ENCODE results near the gene SUGCT. TPM values are rescaled to one million over a fixed set of nuclear protein-coding genes. Genes with fewer than 3 reads are reported as not detected.
A peak's percentile ranks its signal among the peaks of the same experiment; 100 is the strongest.

The SUGCT gene
- polyA plus RNA-seq, 1 of the 3 experiments (the other 2 are of a cell fraction): 53.7 TPM

- POLR2A ChIA-PET: interaction anchor here (0.5 kb wide), 1 partner anchor 234 kb away, joined by 3 read pairs; no protein-coding TSS in a partner anchor
- Histone ChIP-seq H3K4me1 (ENCODE audit: control insufficient read depth in 1 of 2, insufficient read depth in 2 of 2, low read depth in 1 of 2, low read length in 1 of 2) (peaks cover 8 to 9% of the 10 kb centered on the region in 2 experiments; a peak in 3 of 4 replicates), H2AFZ (ENCODE audit: low read depth) (no peak overlapping the region), H3K4me2 (no peak overlapping the region), H3K9ac (peak overlapping the region; percentile 7; the same call in 1 of the 2 replicates), H3F3A (replicated peaks; ENCODE audit: insufficient read depth) (peaks cover 40% of the 10 kb centered on the region), H3K4me3 (ENCODE audit: low read depth in 2 of 2, low read length in 1 of 2) (no peak overlapping the region), H3K36me3 (replicated peaks in 1 of 2; ENCODE audit: control insufficient read depth in 1 of 2, insufficient read depth in 2 of 2, low read length in 1 of 2) (peaks cover 3 to 61% of the 10 kb centered on the region in 2 experiments), H3K27me3 (ENCODE audit: insufficient read depth) (no peaks in the 10 kb centered on the region), H3K27ac (ENCODE audit: low read depth in 2 of 2, low read length in 1 of 2) (peak overlapping the region; percentile 31 to 56), H3K9me2 (no peaks in the 10 kb centered on the region), H3K79me2 (ENCODE audit: insufficient read depth) (peaks cover 98% of the 10 kb centered on the region), H4K20me1 (ENCODE audit: insufficient read depth) (no peaks in the 10 kb centered on the region), H3K9me3 (peaks cover 10% of the 10 kb centered on the region; the same call in 1 of the 2 replicates)
- 52% methylated on average over 3 of the region's 3 CpGs for WGBS (ENCODE audit: low lambda C conversion rate)
- CTCF ChIA-PET: interaction anchor here (0.6 to 3.4 kb wide), 20 partner anchors 9 to 1222 kb away, joined by 3 to 24 read pairs (median 4); no protein-coding TSS in a partner anchor
- DNase-seq: peak; percentile 28
- TF ChIP-seq RFX5 (IDR thresholded peaks at IDR 0.05; ENCODE audit: low read length) (no peak), USF2 (IDR thresholded peaks at IDR 0.05; ENCODE audit: borderline replicate concordance, low read depth, low read length) (no peak), TCF12 (IDR thresholded peaks at IDR 0.05) (0 out of 2 replicates have a peak, but pooled peaks have one; percentile 12), ZBTB33 (IDR thresholded peaks at IDR 0.05; ENCODE audit: borderline replicate concordance, low read depth) (no peak), MXI1 (IDR thresholded peaks at IDR 0.05; ENCODE audit: low read depth, low read length) (peak; percentile 35), NRF1 (IDR thresholded peaks at IDR 0.05; ENCODE audit: low read depth, low read length) (no peak), RCOR1 (IDR thresholded peaks at IDR 0.05; ENCODE audit: low read length) (peak; percentile 60; the same call in 1 of the 2 replicates), EP300 (IDR thresholded peaks at IDR 0.05; ENCODE audit: borderline replicate concordance in 1 of 2, low read depth in 1 of 2, low read length in 1 of 2) (peak in 1 of 2 experiments; percentile 88; a peak in 1 of 4 replicates), JUND (IDR thresholded peaks at IDR 0.05) (no peak), CHD2 (IDR thresholded peaks at IDR 0.05; ENCODE audit: low read length, partially characterized antibody) (peak; percentile 48), GATA2 (CRISPR knock-in tag; IDR thresholded peaks at IDR 0.05) (peak; percentile 55), POLR2AphosphoS5 (IDR thresholded peaks at IDR 0.05; ENCODE audit: low read depth, low read length) (no peak), MAX (IDR thresholded peaks at IDR 0.05; ENCODE audit: low read depth) (no peak), SIN3A (IDR thresholded peaks at IDR 0.05; ENCODE audit: borderline replicate concordance, low read depth, low read length) (no peak), SMC3 (IDR thresholded peaks at IDR 0.05; ENCODE audit: low read depth, low read length) (peak; percentile 19; the same call in 1 of the 2 replicates)
Observed at GRCh38 chr7:40482845-40483244, 348.0 kb downstream of the SUGCT start.

Measured in SK-N-SH (cell line).